GM18951 (cell line): ENCODE results near the gene LRRC56.

ENCODE experiments used
- POLR2A ChIP-seq: IDR thresholded peaks from 4 replicates; pipeline ENCODE4 v1.6.1; 2011; ENCODE audit warnings: mild to moderate bottlenecking; ENCODE audit not compliant: insufficient read length, insufficient read depth; ENCODE audit errors: extremely low read depth
- in situ Hi-C: fragments of 300-500 bp; cut with MboI; formaldehyde crosslinking; loops from one replicate; pipeline ENCODE4 v1.12.0; 2022; ENCODE audit warnings: low sequenced_read_pairs, mixed read lengths, inconsistent platforms; ENCODE audit not compliant: unreplicated experiment

LRRC56 gene

GRCh38 chr11:550021-550745, 12.9 kb downstream of the LRRC56 start:
- no peak for TF ChIP-seq POLR2A
- in situ Hi-C loops, result no loop called here

GRCh38 chr11:550746-551085, 13.4 kb downstream of the LRRC56 start:
- in situ Hi-C loops, result no loop called here

GRCh38 chr11:551131-551530, 13.8 kb downstream of the LRRC56 start:
- TF ChIP-seq POLR2A, result no peak
- in situ Hi-C loops, result no loop called here

More at GRCh38 chr11:550746-551085, 13.4 kb downstream of the LRRC56 start:
- TF ChIP-seq POLR2A, result no peak

- no peak for TF ChIP-seq POLR2A
- in situ Hi-C loops, result no loop called here
Observed at GRCh38 chr11:551596-551995, 14.3 kb downstream of the LRRC56 start.

GRCh38 chr11:553083-553987, 16.0 kb downstream of the LRRC56 start:
- in situ Hi-C loops, result no loop called here
- no peak for TF ChIP-seq POLR2A

- in situ Hi-C loops, result no loop called here
- no peak for TF ChIP-seq POLR2A
Observed at GRCh38 chr11:553988-554340, 16.6 kb downstream of the LRRC56 start.

GRCh38 chr11:554428-555226, 17.3 kb downstream of the LRRC56 start:
- TF ChIP-seq POLR2A, result no peak
- in situ Hi-C loops, result no loop called here

- in situ Hi-C loops, result no loop called here
- TF ChIP-seq POLR2A, result no peak
Observed at GRCh38 chr11:555227-555779, 18.0 kb downstream of the LRRC56 start.

GRCh38 chr11:555780-556661, 18.7 kb downstream of the LRRC56 start:
- no peak for TF ChIP-seq POLR2A
- in situ Hi-C loops, result no loop called here

- TF ChIP-seq POLR2A, result no peak
- in situ Hi-C loops, result no loop called here
Observed at GRCh38 chr11:556662-557256, 19.4 kb downstream of the LRRC56 start.

GRCh38 chr11:557328-558132, 20.2 kb downstream of the LRRC56 start:
- TF ChIP-seq POLR2A, result no peak
- in situ Hi-C loops, result no loop called here

- no peak for TF ChIP-seq POLR2A
- in situ Hi-C loops, result no loop called here
Observed at GRCh38 chr11:558503-558902, 21.2 kb downstream of the LRRC56 start.
